Fibroblast of pulmonary artery (primary cell): ENCODE data around the gene ABCC8.

ENCODE experiments used
- DNase-seq: peaks from one replicate; pipeline ENCODE4 v3.0.0-alpha.2; 2010; ENCODE audit warnings: low read depth
- H3K4me3 ChIP-seq: replicated peaks from 2 replicates; pipeline ENCODE4 v1.5.1; 2011; ENCODE audit warnings: low read depth, mild to moderate bottlenecking, control low read depth, low read length, moderate library complexity
- TF ChIP-seq, protein P1 (sequence below): IDR thresholded peaks from 2 replicates; pipeline ENCODE4 v1.5.1; 2011; ENCODE audit warnings: mild to moderate bottlenecking, control low read depth, low read length, inconsistent platforms; ENCODE audit errors: missing control alignments

The ABCC8 gene

DNA sequence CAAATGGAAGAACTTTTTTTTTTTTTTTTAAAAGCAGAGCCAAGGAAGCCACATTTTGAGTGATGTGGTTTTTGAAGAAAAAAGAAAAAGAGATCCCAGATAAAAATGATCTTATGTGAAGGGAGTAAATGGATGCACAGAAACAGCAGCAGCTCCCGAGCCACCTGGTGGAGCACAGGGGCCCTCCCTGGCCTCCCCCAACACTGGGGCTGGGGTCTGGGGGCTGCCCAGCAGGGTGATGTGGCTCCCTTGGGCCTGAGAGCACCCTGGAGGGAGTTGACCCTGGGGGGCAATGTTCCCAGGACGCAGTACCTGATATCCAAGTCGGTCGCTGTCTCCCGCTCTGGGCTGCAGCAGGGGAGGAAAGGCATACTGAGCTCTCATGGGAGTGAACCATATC, 61.7 kb downstream of the ABCC8 start:
- TF ChIP-seq, protein P1, sequence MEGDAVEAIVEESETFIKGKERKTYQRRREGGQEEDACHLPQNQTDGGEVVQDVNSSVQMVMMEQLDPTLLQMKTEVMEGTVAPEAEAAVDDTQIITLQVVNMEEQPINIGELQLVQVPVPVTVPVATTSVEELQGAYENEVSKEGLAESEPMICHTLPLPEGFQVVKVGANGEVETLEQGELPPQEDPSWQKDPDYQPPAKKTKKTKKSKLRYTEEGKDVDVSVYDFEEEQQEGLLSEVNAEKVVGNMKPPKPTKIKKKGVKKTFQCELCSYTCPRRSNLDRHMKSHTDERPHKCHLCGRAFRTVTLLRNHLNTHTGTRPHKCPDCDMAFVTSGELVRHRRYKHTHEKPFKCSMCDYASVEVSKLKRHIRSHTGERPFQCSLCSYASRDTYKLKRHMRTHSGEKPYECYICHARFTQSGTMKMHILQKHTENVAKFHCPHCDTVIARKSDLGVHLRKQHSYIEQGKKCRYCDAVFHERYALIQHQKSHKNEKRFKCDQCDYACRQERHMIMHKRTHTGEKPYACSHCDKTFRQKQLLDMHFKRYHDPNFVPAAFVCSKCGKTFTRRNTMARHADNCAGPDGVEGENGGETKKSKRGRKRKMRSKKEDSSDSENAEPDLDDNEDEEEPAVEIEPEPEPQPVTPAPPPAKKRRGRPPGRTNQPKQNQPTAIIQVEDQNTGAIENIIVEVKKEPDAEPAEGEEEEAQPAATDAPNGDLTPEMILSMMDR, result no peak
- DNase-seq, result no peak
- no peak overlapping the region for H3K4me3 ChIP-seq

DNA sequence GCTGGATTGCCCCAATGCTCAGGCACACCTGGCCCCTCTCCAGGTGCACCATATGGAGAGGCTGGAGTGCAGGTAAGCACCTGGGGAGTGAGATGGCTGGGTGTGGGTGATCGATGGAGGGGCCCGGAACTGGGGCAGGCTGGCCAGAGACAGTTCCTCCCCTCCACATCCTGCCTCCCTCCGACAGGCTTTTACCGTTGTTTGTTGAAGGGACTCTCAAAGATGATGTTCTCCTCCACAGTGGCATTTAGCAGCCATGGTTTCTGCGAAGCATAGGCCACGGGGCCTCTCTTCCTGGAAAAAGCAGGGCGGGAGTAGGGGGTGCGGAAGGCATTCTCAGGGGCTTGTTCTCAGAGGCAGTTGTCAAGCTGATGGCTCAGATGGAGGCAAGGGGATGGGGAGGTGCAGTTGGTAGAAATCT, 62.3 kb downstream of the ABCC8 start:
- TF ChIP-seq, protein P1, result no peak
- no peak overlapping the region for H3K4me3 ChIP-seq
- DNase-seq, result no peak

DNA sequence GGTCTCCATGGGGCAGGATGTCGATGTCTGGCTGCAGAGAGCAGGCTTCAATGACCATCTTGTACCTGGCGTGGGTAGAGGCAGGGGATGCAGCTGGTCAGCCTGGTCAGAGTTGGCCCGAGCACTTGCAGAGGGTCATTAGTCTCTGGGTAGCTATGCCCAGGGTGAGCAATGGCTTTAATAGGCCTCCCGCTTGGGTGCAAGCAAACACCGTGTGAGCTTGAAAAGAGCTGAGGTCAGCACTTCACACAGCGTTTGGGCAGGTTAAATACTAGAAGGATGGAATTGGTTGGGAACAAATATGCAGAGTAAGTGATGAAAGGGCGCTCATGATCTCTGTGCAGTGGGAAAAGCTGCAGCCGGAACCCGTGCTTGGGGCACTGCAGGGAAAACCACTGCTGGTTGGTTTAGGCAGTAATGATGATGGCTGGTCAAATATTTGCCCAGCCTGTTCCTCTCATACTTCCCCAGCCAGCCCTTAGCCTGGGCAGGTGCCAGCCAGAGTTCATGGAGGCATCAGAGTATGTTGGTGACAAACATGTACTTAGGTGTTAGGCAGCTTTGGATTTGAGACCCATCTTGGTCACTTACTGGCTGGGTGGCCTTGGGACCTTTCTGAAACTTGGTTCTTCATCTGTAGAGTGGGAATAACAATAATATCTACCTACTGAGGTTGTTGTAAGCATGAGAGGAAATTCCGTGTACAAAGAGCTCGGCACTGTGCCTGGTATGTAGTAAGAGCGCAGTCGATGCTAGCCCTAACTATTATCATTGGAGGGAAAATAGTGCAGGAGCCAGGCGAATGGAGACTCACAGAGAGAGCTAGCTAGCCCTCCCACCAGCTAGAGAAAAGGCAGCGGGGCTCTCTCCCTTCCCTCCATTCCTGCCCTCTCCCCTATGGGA, 63.0 kb downstream of the ABCC8 start:
- TF ChIP-seq, protein P1, result no peak
- H3K4me3 ChIP-seq, result no peak overlapping the region
- DNase-seq, result no peak

DNA sequence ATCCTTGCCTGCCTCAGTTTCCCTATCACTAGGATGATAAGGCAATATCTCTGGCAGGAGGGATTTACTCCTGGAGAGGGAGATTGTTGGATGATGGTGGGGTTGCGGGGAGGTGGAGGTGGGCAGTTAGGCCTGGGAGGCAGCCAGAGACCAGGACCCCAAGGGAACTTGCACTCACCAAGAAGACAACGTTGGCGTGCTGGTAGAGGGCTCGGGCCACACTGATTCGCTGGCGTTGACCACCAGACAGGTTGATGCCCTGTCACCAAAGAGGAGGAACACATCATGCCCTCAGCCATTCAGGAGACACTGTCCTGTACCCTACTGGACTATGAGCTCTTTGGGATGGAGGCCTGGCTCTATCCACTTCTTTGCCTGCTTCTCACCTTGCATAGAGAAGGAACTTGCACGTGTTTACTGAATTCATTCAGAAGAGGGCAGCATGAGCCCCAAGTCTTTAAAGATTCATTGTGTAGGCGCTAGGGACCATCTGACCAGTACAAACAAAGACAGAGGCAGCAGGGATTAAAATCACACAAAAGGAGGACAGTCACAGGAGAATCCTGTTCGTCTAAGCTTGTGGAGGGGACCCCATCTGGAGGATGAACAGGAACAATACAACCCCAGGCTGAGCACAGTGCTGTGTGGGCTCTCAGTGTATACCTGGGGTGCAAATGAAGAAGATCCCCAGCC, 64.0 kb downstream of the ABCC8 start:
- TF ChIP-seq, protein P1, result no peak
- DNase-seq, result no peak
- H3K4me3 ChIP-seq, result no peak overlapping the region

DNA sequence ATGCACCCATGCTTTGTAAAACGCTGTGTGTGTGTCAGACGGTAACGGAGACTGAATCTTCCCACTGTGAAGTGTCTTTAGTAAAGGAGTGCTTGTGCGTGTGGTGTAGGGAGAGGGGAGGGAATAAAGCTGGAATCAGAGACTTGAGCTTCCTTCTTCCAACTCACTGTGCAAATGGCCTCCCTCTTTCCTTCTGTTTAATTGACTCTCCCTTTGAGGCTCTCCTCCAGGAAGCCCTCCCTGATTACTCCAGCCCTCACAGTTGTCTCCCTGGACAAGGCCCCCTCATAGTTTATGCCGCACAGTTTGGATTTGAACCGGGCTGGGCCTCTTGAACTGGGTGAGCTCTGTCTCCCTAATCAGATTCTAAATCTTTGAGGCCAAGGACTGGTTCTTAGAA, 65.2 kb downstream of the ABCC8 start:
- TF ChIP-seq, protein P1, result no peak
- no peak overlapping the region for H3K4me3 ChIP-seq
- DNase-seq, result no peak

DNA sequence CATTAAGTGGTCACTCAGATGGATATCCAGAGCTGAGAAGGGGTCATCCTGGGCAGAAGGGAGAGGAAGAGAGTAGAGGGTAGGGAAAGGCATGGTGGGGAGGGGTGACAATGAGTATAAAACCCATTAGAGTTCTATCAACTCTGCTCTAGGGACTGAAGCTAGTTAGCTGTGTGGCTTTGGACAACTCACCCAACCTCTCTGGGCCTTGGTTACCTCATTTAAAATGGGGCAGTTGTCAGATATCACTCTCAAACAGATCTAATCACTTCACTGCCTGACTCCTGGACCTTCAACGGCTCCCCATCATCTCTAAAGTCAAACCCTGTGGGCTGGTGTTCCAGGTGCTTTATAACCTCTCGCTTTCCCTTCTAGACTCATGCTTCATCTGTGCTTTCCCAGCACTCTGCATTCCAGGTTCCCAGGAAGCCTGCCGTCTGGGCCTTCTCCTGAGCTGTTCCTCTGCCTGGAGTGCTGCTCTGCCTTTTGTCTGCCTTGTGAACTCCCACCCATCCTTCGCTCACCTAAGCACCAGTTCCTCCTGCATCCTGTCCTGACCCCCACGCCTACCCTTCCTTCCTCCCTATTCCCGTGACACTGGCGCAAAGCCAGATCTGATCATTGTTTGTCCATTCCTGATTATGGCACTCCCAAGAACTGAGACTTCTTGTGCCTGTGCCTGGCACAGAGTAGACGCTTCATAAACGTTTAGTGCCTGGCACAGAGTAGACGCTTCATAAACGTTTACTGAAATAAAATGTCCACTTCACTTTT, 65.9 kb downstream of the ABCC8 start:
- TF ChIP-seq, protein P1, result no peak
- DNase-seq, result no peak

More for the DNA sequence above, 65.9 kb downstream of the ABCC8 start:
- no peak overlapping the region for H3K4me3 ChIP-seq
